H1 (cell line): ENCODE results near the gene GPRIN1.
A peak's percentile ranks its signal among the peaks of the same experiment; 100 is the strongest.

Experiments
- BCL11A ChIP-seq, 2 experiments: IDR thresholded peaks; one replicate each; pipeline ENCODE4 v1.6.1; 2011; ENCODE audit warnings: low read depth in 2 of 2, low read length in 2 of 2, mild to moderate bottlenecking in 2 of 2
- CHD2 ChIP-seq: IDR thresholded peaks from 2 replicates; pipeline ENCODE4 v1.6.1; 2012; ENCODE audit warnings: low read length, improper control_type of control experiment
- CTCF ChIP-seq, 3 experiments: IDR thresholded peaks; 1 replicate in 2 of 3; 2 replicates in 1 of 3; pipeline versions ENCODE4 v1.5.1 to v1.6.1; 2011; ENCODE audit warnings: low read length in 3 of 3, mild to moderate bottlenecking in 3 of 3, inconsistent platforms in 2 of 3, low read depth in 1 of 3, moderate library complexity in 1 of 3; ENCODE audit not compliant: insufficient read depth in 1 of 3; ENCODE audit errors: control extremely low read depth in 1 of 3
- EP300 ChIP-seq, 2 experiments: IDR thresholded peaks; 1 replicate in 1 of 2; 2 replicates in 1 of 2; pipeline ENCODE4 v1.6.1; 2011 to 2012; ENCODE audit warnings: low read depth in 2 of 2, low read length in 2 of 2, mild to moderate bottlenecking in 2 of 2, borderline replicate concordance in 1 of 2, inconsistent platforms in 1 of 2, moderate library complexity in 1 of 2

- TF ChIP-seq CTCF (IDR thresholded peaks at IDR 0.05; ENCODE audit: control extremely low read depth in 1 of 3, insufficient read depth in 1 of 3, low read depth in 1 of 3, low read length in 3 of 3) = peak in 1 of 3 experiments; percentile 18; a peak in 2 of 4 replicates
- TF ChIP-seq CHD2 = no peak
- no peak for TF ChIP-seq BCL11A (IDR thresholded peaks at IDR 0.05; ENCODE audit: low read depth in 2 of 2, low read length in 2 of 2)
- no peak for TF ChIP-seq EP300 (IDR thresholded peaks at IDR 0.05; ENCODE audit: borderline replicate concordance in 1 of 2, low read depth in 2 of 2, low read length in 2 of 2)
Observed at GRCh38 chr5:176593273-176593869, 16.6 kb downstream of the GPRIN1 start.
